Endothelial cell of hepatic sinusoid (primary cell): ENCODE results near the gene IQCK.

Source experiments
- in situ Hi-C: cut with HindIII; loops from 2 replicates; pipeline ENCODE4 v1.10.0; 2017; ENCODE audit warnings: low sequenced_read_pairs

IQCK gene

DNA sequence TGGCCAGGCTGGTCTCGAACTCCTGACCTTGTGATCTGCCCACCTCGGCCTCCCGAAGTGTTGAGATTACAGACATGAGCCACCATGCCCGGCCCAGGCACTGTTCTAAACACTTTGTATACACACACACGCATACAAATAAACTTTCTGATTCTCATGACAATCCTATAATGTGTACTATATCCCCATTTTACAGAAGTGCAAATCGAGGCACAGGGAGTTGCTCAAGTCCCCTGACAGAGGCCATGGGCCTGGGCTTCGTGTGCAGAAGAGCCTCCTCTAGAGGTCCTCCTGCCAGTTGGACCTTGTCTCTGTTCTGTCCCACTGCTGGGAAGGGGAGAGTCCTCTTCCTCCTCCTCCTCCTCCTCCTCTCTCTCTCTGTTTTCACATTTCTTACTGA is 176.5 kb downstream of the IQCK start:
- in situ Hi-C loops: loop anchor here (25.0 kb wide), 1 partner anchor 182 kb away; the partner anchor contains the start of genes IQCK and KNOP1

DNA sequence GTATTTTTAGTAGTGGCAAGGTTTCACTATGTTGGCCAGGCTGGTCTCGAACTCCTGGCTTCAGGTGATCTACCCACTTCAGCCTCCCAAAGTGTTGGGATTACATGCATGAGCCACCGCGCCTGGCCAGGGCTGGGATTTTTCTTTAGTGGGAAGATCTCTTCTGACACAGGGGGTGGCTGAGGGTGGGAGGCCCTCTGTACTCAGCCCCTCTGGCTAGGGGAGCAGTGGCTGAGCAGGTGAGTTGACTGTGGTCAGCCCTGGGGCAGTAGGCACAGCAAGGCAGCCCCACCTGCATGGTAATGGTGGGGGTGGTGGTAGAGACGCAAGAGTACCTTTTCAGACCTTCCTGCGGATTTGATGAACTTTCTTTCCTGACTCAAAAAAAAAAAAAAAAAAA is 178.9 kb downstream of the IQCK start:
- in situ Hi-C loops: loop anchor here (25.0 kb wide), 1 partner anchor 185 kb away; the partner anchor contains the start of genes IQCK and KNOP1

DNA sequence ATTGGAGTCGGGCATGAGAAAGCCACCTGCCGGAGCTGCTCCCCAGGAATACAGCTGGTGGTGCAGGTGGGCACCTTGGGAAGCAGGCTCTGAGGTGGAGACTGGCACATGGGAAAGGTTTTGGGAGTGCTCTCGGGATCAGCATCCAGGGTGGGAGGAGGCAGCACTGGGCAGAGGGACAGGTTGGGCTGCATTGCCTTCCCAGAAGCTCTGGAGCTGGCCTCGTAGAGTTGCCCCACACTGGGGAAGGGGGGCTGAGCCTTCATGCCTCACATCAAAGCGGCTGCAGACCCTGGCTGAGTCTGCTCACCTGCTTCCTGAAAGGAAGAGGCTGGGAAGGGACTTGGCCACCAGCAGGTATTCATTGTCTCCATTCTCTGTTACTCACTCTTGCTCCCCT is 180.1 kb downstream of the IQCK start:
- in situ Hi-C loops: loop anchor here (25.0 kb wide), 1 partner anchor 186 kb away; the partner anchor contains the start of genes IQCK and KNOP1

DNA sequence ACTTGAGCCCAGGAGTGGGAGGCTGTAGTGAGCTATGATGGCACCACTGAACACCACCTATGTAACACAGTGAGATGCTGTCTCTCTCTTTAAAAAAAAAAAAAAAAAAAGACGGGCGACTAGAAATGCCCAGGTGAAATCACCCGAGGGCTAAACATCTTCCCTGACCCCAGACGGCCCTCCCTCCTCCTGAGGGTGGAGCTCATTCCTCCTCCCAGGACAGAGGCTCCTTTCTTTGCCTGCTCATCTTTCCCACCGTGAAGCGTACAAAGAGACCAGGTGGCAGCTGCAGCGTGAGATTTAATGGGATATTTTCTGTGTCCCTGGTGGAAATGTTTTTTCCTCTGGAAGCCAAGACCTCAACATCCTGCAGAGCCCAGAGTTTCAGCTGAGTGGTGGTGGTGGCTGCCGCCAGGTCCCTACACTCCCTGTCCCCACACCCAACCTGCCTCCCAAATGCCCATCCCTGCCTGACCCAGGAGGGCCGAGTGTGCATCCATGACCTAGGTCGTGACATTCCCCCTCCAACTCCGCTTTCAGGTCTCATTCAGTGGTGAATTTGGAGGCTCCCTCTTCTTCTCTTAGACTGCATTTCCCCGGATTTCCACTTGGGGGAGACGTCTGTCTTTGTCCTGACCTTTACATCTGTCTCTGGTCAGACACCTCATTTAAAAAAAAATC is 181.0 kb downstream of the IQCK start:
- in situ Hi-C loops: loop anchor here (25.0 kb wide), 1 partner anchor 187 kb away; the partner anchor contains the start of genes IQCK and KNOP1

DNA sequence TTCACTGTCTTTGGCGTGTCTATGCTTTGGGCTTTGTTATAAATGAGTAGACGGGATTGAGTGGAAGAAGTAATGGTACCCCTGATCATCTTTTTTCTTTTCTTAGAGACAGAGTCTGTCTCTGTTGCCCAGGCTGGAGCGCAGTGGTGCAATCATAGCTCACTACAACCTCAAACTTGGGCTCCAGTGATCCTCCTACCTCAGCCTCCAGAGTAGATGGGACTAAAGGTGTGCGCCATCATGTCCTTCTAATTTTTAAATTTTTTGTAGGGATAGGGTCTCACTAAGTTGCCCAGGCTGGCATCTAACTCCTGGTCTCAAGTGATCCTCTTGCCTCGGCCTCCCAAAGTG is 181.5 kb downstream of the IQCK start:
- in situ Hi-C loops: loop anchor here (25.0 kb wide), 1 partner anchor 187 kb away; the partner anchor contains the start of genes IQCK and KNOP1

DNA sequence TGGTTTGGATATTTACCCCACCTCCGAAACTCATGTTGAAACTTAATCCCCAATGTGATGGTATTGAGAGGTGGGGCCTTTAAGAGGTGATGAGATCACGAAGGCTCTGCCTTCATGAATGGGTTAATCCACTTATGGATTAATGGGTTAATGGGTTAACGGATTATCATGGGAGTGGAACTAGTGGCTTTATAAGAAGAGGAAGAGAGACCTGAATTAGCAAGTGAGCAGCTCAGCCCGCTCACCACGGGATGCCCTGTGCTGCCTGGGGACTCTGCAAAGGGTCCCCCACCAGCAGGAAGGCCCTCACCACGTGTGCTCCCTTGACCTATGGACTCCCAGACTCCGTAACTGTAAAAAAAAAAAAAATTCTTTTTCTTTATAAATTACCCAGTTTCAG is 183.1 kb downstream of the IQCK start:
- in situ Hi-C loops: loop anchor here (25.0 kb wide), 1 partner anchor 486 kb away; no protein-coding TSS in a partner anchor

DNA sequence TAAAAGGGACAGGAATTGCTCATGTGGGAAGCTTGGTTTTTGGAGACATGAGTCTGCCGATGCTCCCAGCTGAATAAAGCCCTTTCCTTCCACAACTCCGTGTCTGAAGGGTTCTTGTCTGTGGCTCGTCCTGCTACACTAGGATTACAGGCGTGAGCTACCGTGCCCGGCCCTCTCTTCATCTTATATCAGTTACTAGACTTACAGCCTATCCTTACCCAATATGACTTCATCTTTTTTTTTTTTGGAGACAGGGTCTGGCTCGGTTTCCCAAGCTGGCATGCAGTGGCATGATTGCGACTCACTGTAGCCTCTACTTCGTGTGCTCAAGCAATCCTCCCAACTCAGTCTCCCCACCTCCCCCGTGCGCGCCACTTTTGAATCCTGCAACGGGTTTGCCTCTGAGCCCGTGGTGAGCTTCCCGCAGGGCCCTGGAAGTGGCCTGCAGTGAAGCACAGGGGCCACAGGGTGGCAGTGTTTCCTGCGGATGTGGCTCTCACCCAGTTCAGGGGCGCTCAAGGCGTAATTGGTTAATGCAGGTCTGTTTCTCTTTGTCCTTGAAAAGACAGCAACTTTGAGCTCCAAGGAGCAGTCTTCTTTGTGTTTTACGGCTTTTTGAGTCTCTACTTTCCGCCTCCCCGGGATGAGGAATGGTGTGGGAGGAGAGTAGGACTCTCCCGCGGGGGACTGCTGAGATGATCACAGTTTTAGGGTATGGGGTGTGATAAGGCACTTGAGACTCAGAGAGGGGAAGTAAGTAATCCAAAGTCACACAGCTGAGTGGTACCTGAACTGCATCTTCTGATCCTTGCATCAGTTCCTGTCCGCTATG is 189.3 kb downstream of the IQCK start:
- in situ Hi-C loops: loop anchor here (25.0 kb wide), 1 partner anchor 480 kb away; no protein-coding TSS in a partner anchor
